ENCODE measurements around the gene BRIP1.

Gene BRIP1

GRCh38 chr17:61862975-61863800, at the start of gene BRIP1:
BRIP1 (minus strand) TSS chr17:61863528; CDS start chr17:61861539, 1,989 bp downstream.
- no peak for TF ChIP-seq CTCF (IDR thresholded peaks at IDR 0.05; ENCODE audit: low read depth, low read length)
- peak within 1 kb of the TSS; percentile 85 for H3K4me3 ChIP-seq (ENCODE audit: low read depth, low read length)

GRCh38 chr17:61908292-61909037, 45.1 kb upstream of the BRIP1 start:
- no peak overlapping the region for H3K4me3 ChIP-seq (ENCODE audit: low read depth, low read length)
- no peak for TF ChIP-seq CTCF (IDR thresholded peaks at IDR 0.05; ENCODE audit: low read depth, low read length)

DNA sequence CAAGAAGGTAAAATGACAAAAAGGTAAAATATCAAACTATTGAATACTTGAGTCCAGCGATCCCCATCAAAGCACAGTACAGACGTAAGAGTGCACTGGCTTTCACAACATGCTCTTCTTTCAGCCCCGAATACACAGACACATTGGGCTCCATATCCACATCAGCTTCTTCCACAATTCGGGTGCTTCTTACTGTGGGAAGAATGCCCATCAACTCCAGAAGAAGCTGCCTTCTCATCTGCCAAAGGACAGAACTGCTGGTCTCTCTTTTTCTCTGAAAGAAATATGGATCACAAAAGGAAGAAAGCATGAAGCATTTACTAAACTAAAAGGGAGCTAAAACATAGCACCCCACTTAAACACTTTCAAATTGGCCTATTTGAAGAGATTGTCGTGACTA, 44.0 kb upstream of the BRIP1 start:
- H3K4me3 ChIP-seq (ENCODE audit: low read depth, low read length) = no peak overlapping the region
- TF ChIP-seq CTCF (IDR thresholded peaks at IDR 0.05; ENCODE audit: low read depth, low read length) = no peak

DNA sequence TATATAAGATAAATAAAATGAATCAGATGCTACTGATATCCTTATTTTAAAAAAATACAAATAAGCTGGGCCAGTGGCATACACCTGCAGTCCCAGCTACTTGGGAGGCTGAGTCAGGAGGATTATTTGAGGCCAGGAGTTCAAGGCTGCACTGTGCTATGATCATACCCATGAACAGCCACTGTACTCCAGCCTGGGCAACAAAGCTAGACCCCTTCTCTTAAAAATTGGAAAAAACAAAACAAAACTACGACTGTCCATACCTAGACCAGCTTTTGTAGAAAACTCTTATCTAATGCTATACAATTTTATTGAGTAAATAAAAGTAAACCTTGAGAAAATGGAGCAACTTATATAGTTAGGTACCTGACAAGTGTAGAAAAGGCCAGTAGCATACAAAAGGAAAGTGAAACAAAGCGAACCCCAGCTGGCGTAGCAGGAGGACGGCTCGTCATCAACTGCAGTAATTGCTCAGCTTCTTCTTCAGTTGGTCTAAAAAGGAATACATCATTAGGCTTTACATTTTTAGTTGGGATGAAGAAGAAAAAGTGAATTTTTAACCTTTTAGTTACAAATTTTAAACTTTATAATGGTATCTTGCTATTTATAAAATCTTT, 40.9 kb upstream of the BRIP1 start:
- no peak overlapping the region for H3K4me3 ChIP-seq (ENCODE audit: low read depth, low read length)
- no peak for TF ChIP-seq CTCF (IDR thresholded peaks at IDR 0.05; ENCODE audit: low read depth, low read length)

GRCh38 chr17:61903251-61903650, 39.9 kb upstream of the BRIP1 start:
- H3K4me3 ChIP-seq (ENCODE audit: low read depth, low read length) = no peak overlapping the region
- TF ChIP-seq CTCF (IDR thresholded peaks at IDR 0.05; ENCODE audit: low read depth, low read length) = no peak

GRCh38 chr17:61897548-61898180, 34.3 kb upstream of the BRIP1 start:
- no peak overlapping the region for H3K4me3 ChIP-seq (ENCODE audit: low read depth, low read length)
- no peak for TF ChIP-seq CTCF (IDR thresholded peaks at IDR 0.05; ENCODE audit: low read depth, low read length)

Data from WI38 (cell line).